Lower leg skin (tissue), 3 donors: ENCODE measurements around the gene ANO1.

ENCODE experiments used
- POLR2A ChIP-seq, 2 donors: fragments of 450-650 bp; IDR thresholded peaks; one replicate each; pipeline ENCODE4 v1.6.1; 2016 to 2017; ENCODE audit warnings: antibody characterized with exemption in 2 of 2, mild to moderate bottlenecking in 1 of 2, moderate library complexity in 1 of 2
- TF ChIP-seq, protein P1 (sequence below), 3 donors: fragments of 450-650 bp; IDR thresholded peaks; one replicate each; pipeline ENCODE4 v1.5.1; 2016; ENCODE audit warnings: antibody characterized with exemption in 3 of 3, mild to moderate bottlenecking in 3 of 3, moderate library complexity in 2 of 3

DNA sequence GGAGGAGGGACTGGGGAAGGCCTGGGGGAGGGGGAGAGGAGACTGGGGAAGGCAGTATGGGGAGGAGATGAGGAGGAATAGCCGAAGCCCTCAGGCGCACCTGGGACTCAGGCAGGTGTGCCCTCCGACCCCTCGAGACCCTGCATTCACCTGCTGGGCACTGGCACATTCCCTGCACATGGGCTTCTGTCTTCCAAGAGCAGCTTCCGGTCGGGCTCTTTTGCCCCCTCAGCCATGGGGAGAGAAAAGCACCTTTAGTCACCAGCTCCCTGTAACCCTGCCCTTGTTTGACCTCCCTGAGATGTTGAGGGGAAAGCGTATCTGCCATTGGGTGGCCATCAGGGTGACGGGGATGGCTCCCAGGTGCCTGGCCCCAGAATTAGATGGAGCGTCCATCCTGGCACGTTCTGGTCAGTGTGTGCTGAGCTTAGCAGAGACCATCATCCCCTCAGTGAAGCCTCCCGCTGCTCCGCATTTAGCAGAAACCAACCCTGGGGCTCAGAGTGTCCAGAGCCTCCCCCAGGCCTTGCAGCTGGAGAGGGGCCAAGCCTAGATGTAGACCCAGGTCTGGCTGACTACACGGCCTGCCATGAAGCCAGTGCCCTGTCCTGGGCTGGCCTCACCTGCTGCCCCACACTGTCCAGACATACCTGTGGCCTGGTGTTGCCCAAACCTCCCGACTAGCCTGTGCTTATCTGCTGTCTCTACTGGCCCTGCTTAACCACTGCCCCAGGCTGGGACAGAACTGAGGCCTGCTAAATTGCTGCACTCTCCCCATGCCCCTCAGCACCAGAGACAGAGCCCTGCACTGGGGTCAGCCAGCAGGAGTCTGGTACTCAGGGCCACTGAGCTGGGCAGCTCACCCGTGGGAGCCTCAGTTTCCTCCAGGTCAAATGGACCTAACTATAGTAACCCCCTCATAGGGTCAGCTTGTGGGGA lies 6.2 kb downstream of the ANO1 start:
- TF ChIP-seq, protein P1, sequence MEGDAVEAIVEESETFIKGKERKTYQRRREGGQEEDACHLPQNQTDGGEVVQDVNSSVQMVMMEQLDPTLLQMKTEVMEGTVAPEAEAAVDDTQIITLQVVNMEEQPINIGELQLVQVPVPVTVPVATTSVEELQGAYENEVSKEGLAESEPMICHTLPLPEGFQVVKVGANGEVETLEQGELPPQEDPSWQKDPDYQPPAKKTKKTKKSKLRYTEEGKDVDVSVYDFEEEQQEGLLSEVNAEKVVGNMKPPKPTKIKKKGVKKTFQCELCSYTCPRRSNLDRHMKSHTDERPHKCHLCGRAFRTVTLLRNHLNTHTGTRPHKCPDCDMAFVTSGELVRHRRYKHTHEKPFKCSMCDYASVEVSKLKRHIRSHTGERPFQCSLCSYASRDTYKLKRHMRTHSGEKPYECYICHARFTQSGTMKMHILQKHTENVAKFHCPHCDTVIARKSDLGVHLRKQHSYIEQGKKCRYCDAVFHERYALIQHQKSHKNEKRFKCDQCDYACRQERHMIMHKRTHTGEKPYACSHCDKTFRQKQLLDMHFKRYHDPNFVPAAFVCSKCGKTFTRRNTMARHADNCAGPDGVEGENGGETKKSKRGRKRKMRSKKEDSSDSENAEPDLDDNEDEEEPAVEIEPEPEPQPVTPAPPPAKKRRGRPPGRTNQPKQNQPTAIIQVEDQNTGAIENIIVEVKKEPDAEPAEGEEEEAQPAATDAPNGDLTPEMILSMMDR (IDR thresholded peaks at IDR 0.05) = no peak
- TF ChIP-seq POLR2A (IDR thresholded peaks at IDR 0.05) = no peak
